T-helper 17 cell (primary cell): Measurements from ENCODE around the gene PRKCE. TPM values are rescaled to one million over a fixed set of nuclear protein-coding genes. Genes with fewer than 3 reads are reported as not detected.

Experiments
- ATAC-seq: fragments of 150-1000 bp; cut with Tn5 transposase; 2 replicates; pipeline ENCODE4 v1.10.0; 2021; ENCODE audit warnings: mild to moderate bottlenecking, moderate library complexity
- DNase-seq, 3 donors: peaks; one replicate each; pipeline versions ENCODE4 v3.0.0 to v3.0.0-alpha.2; 2020 to 2021
- H3K9me3 ChIP-seq: one replicate; pipeline ENCODE4 v1.7.0; 2013; ENCODE audit warnings: low read length, mild to moderate bottlenecking; ENCODE audit not compliant: control insufficient read depth, poor library complexity, severe bottlenecking
- H3K27ac Mint-ChIP-seq: one replicate; pipeline ENCODE4 v1.8.0; 2022; ENCODE audit warnings: mild to moderate bottlenecking, moderate library complexity, mixed read lengths
- H3K27me3 Mint-ChIP-seq: one replicate; pipeline ENCODE4 v1.8.0; 2022; ENCODE audit warnings: mixed read lengths
- H3K36me3 Mint-ChIP-seq: one replicate; pipeline ENCODE4 v1.8.0; 2022; ENCODE audit warnings: low read depth, mixed read lengths
- H3K4me1 Mint-ChIP-seq: one replicate; pipeline ENCODE4 v1.8.0; 2022; ENCODE audit warnings: mild to moderate bottlenecking, mixed read lengths
- H3K4me3 Mint-ChIP-seq: one replicate; pipeline ENCODE4 v1.8.0; 2022; ENCODE audit warnings: mild to moderate bottlenecking, moderate library complexity, mixed read lengths
- total RNA-seq, 4 donors: library from RNA in 2 of 4; stranded (reverse) in 2 of 4; gene quantifications; one replicate each; pipeline ENCODE4 v1.2.3 and lab custom pipeline; 2022 to 2026

The PRKCE gene
- total RNA-seq, 2 donors from 2014 or later = 17.6 to 23.7 TPM

- Mint-ChIP-seq H3K36me3 (peaks cover 5% of the 10 kb centered on the region), H3K27me3 (peaks cover 5% of the 10 kb centered on the region), H3K4me3 (no peak overlapping the region), H3K27ac (no peak overlapping the region), H3K4me1 (peaks cover 25% of the 10 kb centered on the region)
- H3K9me3 ChIP-seq = no peaks in the 10 kb centered on the region
- no peak for DNase-seq
- ATAC-seq = no peak
Observed at GRCh38 chr2:45822272-45822630, 170.8 kb downstream of the PRKCE start.

- Mint-ChIP-seq H3K27me3 (peaks cover 5% of the 10 kb centered on the region), H3K4me1 (peaks cover 24% of the 10 kb centered on the region), H3K4me3 (no peak overlapping the region), H3K27ac (no peak overlapping the region), H3K36me3 (peaks cover 5% of the 10 kb centered on the region)
- DNase-seq (no peak), ATAC-seq (no peak)
- H3K9me3 ChIP-seq = no peaks in the 10 kb centered on the region
Observed at GRCh38 chr2:45823723-45824206, 172.3 kb downstream of the PRKCE start.

DNA sequence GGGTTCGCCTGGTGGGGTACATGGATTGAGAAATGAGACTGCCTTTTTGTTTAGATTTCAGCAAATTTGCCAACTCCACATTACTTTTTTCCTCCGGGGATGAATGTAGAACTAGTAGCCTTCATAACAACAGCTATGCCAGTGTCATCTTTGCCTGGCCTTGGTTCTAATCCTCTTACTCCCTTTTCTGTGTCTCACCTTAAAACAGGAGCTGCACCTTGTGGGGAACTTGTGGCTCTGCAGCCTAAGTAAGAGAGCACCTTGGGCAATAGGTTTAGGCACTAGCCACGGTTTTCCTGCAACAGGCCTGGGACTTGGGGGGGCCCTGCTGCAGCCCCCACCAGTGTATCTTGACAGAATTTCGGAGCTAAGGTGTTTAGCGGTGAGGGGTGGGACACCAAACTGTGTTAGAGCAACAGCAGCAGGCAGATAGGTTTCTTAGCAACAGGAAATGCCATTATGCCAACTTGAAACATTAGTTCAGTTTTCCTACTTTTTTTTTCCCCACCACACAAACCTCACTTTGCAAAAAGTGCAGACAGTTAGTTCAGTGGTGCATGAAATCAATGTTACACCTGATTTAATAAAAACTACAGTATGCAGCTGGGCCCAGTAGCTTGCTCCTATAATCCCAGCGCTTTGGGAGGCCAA, 173.7 kb downstream of the PRKCE start:
- Mint-ChIP-seq H3K27me3 (peaks cover 5% of the 10 kb centered on the region), H3K27ac (no peak overlapping the region), H3K4me1 (peaks cover 20% of the 10 kb centered on the region), H3K4me3 (no peak overlapping the region), H3K36me3 (peaks cover 5% of the 10 kb centered on the region)
- DNase-seq (no peak), ATAC-seq (no peak)
- H3K9me3 ChIP-seq = no peaks in the 10 kb centered on the region

DNA sequence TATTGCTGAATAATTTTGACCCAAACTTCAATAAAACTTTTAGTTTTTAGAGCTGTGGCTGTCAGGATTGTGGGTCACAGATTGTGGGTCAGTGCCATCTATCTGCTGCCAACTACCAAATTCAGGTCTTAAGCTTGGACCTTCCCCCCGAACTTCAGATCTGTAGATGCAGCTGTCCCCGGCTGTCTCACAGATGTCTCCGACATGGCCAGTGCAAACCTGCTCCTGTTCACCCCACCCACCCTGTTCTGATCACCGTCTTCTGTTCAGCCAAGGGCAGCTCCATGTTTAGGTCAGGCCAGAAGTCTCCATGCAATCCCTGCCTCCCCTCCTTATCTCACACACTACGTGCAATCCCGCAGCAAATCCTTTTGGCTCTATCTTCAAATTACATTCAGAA, 175.0 kb downstream of the PRKCE start:
- H3K9me3 ChIP-seq = peaks cover 6% of the 10 kb centered on the region
- Mint-ChIP-seq H3K4me1 (peaks cover 16% of the 10 kb centered on the region), H3K4me3 (no peak overlapping the region), H3K36me3 (peaks cover 4% of the 10 kb centered on the region), H3K27ac (no peak overlapping the region), H3K27me3 (peaks cover 3% of the 10 kb centered on the region)
- ATAC-seq (no peak), DNase-seq (no peak)

DNA sequence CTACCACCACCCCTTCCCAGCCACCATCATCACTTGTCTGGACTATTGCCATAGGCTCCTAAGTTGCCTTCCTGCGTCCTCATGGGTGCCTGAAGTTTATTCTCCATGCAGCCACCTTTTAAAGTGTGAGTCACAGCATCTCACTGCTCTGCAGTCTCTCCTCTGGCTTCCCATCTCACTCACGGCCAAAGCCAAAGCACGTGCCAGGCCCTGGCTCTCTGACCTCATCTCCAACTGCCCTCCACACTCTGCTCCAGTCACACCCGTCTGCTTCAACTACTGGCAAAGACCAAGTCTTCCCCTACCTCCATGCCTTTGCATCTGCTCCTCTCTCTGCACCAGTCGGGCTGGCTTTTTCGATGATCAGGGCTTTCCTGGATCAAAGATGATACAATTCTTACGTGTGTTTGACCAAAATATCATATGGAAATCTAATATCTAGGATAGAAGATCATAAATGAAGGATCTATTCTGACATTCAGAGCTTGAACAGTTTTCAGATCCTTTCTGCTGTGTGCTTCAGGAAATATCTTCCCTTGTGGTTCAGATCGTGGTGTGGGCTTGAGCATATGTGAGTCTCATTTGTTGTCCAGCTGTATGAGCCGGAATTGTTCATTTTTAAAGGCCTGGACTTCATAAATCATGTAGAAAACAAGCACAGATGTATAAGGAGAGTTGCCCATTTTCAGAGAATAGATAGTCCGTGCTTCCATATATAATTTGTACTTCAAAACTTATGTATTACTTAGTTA, 175.6 kb downstream of the PRKCE start:
- Mint-ChIP-seq H3K27ac (no peak overlapping the region), H3K36me3 (peaks cover 2% of the 10 kb centered on the region), H3K27me3 (no peaks in the 10 kb centered on the region), H3K4me3 (no peak overlapping the region), H3K4me1 (peaks cover 12% of the 10 kb centered on the region)
- DNase-seq (no peak), ATAC-seq (no peak)
- H3K9me3 ChIP-seq = peaks cover 6% of the 10 kb centered on the region

DNA sequence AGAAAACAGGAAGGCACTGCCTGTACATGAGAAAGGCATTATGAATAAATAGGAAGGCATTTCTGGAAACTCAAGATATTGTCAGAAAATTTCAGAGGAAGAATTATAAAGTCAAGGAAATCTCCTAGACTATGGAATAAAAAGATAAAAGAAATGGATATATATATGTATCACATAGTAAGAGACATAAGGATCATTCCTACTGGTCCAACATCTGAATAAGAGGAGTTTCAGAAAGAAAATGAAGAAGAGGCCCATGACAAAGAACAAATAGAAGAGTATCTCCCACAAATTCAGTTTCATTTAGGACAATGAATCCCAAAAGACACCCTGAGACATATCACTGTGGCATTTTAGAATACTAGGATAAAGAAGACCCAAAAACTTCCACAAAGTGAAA, 178.8 kb downstream of the PRKCE start:
- H3K4me3 Mint-ChIP-seq = no peak overlapping the region
- H3K9me3 ChIP-seq = peaks cover 6% of the 10 kb centered on the region
- no peak overlapping the region for H3K27ac Mint-ChIP-seq
- DNase-seq (no peak), ATAC-seq (no peak)
- H3K4me1 Mint-ChIP-seq = peaks cover 3% of the 10 kb centered on the region
- H3K27me3 Mint-ChIP-seq = no peaks in the 10 kb centered on the region
- peaks cover 2% of the 10 kb centered on the region for H3K36me3 Mint-ChIP-seq

GRCh38 chr2:45833301-45833967, 182.0 kb downstream of the PRKCE start:
- Mint-ChIP-seq H3K27ac (no peak overlapping the region), H3K36me3 (no peaks in the 10 kb centered on the region), H3K27me3 (no peaks in the 10 kb centered on the region), H3K4me1 (peaks cover 3% of the 10 kb centered on the region), H3K4me3 (no peak overlapping the region)
- peaks cover 6% of the 10 kb centered on the region for H3K9me3 ChIP-seq
- no peak for ATAC-seq
- DNase-seq = no peak

DNA sequence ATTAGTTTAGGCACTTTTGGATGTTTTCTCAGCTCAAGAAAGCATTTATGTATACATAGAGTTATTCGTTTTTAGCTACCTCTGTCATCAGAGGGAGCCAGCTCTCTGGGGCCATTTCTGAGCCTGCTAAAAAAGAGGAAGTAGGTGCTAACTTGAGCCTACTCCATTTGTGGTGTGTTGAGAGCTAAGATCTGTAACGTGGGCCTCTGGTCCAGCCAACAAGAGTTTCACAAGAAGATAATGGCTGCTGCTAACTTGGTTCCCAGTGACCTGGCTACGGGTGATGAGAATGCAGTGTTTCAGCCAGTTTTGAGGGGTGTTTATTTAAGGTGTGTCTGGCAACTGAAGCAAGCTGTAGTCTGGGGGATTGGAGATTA, 182.5 kb downstream of the PRKCE start:
- no peak overlapping the region for H3K4me3 Mint-ChIP-seq
- peaks cover 6% of the 10 kb centered on the region for H3K9me3 ChIP-seq
- H3K4me1 Mint-ChIP-seq = peaks cover 3% of the 10 kb centered on the region
- ATAC-seq (peak; percentile 25), DNase-seq (no peak)
- no peaks in the 10 kb centered on the region for H3K27me3 Mint-ChIP-seq
- H3K27ac Mint-ChIP-seq = no peak overlapping the region
- no peaks in the 10 kb centered on the region for H3K36me3 Mint-ChIP-seq

DNA sequence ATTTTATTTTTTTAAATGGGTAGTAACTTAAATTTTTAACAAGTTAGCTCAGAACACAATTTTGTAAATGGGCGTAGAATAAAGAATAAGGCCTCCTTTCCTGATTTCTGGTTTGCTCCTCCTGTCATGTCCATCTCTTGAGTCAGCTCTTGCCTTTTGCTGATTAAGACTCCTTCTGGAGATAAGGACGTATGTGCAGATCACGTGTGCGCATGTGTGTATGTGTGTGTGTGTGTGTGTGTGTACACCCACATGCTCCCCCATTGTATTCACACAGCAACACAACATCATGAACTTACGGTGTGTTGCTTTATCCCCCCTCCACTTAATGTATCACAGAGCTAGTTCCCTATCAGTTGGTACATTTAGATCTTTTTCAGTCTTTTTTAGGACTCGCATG, 182.9 kb downstream of the PRKCE start:
- H3K27me3 Mint-ChIP-seq = no peaks in the 10 kb centered on the region
- H3K36me3 Mint-ChIP-seq = no peaks in the 10 kb centered on the region
- H3K4me1 Mint-ChIP-seq = peaks cover 7% of the 10 kb centered on the region
- no peak for ATAC-seq
- H3K27ac Mint-ChIP-seq = no peak overlapping the region
- DNase-seq = no peak
- H3K4me3 Mint-ChIP-seq = no peak overlapping the region
- peaks cover 6% of the 10 kb centered on the region for H3K9me3 ChIP-seq

GRCh38 chr2:45834858-45835257, 183.4 kb downstream of the PRKCE start:
- H3K9me3 ChIP-seq = peaks cover 6% of the 10 kb centered on the region
- peaks cover 7% of the 10 kb centered on the region for H3K4me1 Mint-ChIP-seq
- no peaks in the 10 kb centered on the region for H3K27me3 Mint-ChIP-seq
- no peak overlapping the region for H3K27ac Mint-ChIP-seq
- DNase-seq (no peak), ATAC-seq (no peak)
- H3K4me3 Mint-ChIP-seq = no peak overlapping the region
- H3K36me3 Mint-ChIP-seq = no peaks in the 10 kb centered on the region

DNA sequence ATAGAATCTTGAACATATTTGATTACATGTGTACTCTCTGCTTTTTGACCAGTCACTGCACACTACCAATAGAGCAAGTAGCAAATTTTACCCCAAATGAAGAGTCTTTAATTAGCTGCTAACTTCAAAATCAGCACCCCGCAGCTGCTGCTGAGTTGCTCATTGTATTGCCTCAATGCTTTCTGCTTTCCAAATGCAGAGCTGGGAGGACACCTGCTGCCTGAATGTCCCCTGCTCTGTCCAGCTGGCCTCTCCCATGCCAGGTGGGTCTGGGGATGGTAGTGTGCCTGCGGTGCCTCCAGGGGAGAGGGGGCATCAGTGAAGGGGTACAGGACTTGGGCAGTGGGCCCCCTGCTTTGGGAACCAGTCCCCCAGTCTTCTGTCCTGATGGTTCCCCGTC, 184.8 kb downstream of the PRKCE start:
- Mint-ChIP-seq H3K27ac (no peak overlapping the region), H3K36me3 (no peaks in the 10 kb centered on the region), H3K4me1 (peaks cover 11% of the 10 kb centered on the region), H3K4me3 (no peak overlapping the region), H3K27me3 (no peaks in the 10 kb centered on the region)
- DNase-seq = no peak
- ATAC-seq = no peak
- H3K9me3 ChIP-seq = peaks cover under 1% of the 10 kb centered on the region

DNA sequence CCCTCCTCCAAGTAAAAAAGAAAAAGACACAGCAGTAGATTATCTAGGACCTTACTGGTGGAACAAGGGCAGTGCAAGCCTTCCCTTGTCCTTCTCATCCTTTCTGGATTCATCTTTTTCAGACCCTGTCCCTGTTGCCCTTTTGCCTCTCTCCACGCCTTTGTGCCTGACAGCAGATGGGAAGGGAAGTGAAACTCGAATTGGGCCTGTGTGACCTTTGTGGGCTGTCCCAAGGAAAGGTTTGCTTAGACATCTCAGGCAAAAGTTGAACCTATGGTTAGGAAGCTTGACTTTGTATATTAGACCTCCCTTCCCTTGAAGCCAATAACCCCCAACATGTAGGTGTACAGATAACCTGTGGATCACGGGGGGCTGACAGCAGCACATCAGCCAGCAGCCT, 185.3 kb downstream of the PRKCE start:
- peak; percentile 44 for ATAC-seq
- Mint-ChIP-seq H3K27me3 (no peaks in the 10 kb centered on the region), H3K36me3 (no peaks in the 10 kb centered on the region), H3K4me3 (no peak overlapping the region), H3K27ac (no peak overlapping the region), H3K4me1 (peaks cover 14% of the 10 kb centered on the region)
- no peak for DNase-seq
- H3K9me3 ChIP-seq = no peaks in the 10 kb centered on the region

- H3K36me3 Mint-ChIP-seq = no peaks in the 10 kb centered on the region
- DNase-seq (no peak), ATAC-seq (no peak)
- no peak overlapping the region for H3K4me3 Mint-ChIP-seq
- H3K27ac Mint-ChIP-seq = no peak overlapping the region
- no peaks in the 10 kb centered on the region for H3K9me3 ChIP-seq
- H3K4me1 Mint-ChIP-seq = peaks cover 19% of the 10 kb centered on the region
- no peaks in the 10 kb centered on the region for H3K27me3 Mint-ChIP-seq
Observed at GRCh38 chr2:45837812-45838341, 186.4 kb downstream of the PRKCE start.
